Caco-2 (cell line): ENCODE results near the gene C8A. TPM values are rescaled to one million over a fixed set of nuclear protein-coding genes. Genes with fewer than 3 reads are reported as not detected.

Experiments used
- BruUV-seq: library from RNA; stranded (reverse); fragments of 400-500 nt; replicated peaks from 2 replicates; lab custom pipeline; 2021; lab: Mats Ljungman, UMichigan
- CTCF ChIA-PET: fragments of 300-600 bp; sonication (Branson Sonifier 250); formaldehyde crosslinking; loops from one replicate; lab custom pipeline; 2022; ENCODE audit warnings: antibody characterized with exemption; lab: Charles Lee
- POLR2A ChIA-PET: fragments of 300-600 bp; sonication (Branson Sonifier 250); formaldehyde crosslinking; loops from one replicate; lab custom pipeline; 2022; ENCODE audit warnings: antibody characterized with exemption; lab: Charles Lee
- DNase-seq, 2 experiments: peaks; one replicate each; pipeline versions ENCODE4 v3.0.0 to v3.0.0-alpha.2; 2020 to 2022
- H3K27me3 ChIP-seq: replicated peaks from 2 replicates; pipeline ENCODE4 v1.6.0; 2011; ENCODE audit warnings: low read length; ENCODE audit not compliant: control insufficient read depth, insufficient read depth
- H3K36me3 ChIP-seq: 2 replicates; pipeline ENCODE4 v1.5.1; 2011; ENCODE audit warnings: low read length; ENCODE audit not compliant: control insufficient read depth, insufficient read depth
- H3K4me1 ChIP-seq: fragments of 250-450 bp; sonication (Bioruptor Pico); 2 replicates; pipeline ENCODE4 v1.5.1; 2020; ENCODE audit warnings: mild to moderate bottlenecking
- H3K4me3 ChIP-seq: 2 replicates; pipeline ENCODE4 v1.5.1; 2011; ENCODE audit warnings: low read depth, mild to moderate bottlenecking, control low read depth, low read length
- H3K9me3 ChIP-seq: fragments of 250-450 bp; sonication (Bioruptor Pico); 2 replicates; pipeline ENCODE4 v1.5.1; 2020; ENCODE audit warnings: mild to moderate bottlenecking, moderate library complexity
- H3K27ac Mint-ChIP-seq: one replicate; pipeline ENCODE4 v1.8.0; 2022; ENCODE audit warnings: mixed read lengths; ENCODE audit not compliant: unreplicated experiment
- H3K27me3 Mint-ChIP-seq: one replicate; pipeline ENCODE4 v1.8.0; 2022; ENCODE audit warnings: mixed read lengths; ENCODE audit not compliant: insufficient read depth, unreplicated experiment
- H3K36me3 Mint-ChIP-seq: one replicate; pipeline ENCODE4 v1.8.0; 2022; ENCODE audit warnings: mild to moderate bottlenecking, mixed read lengths; ENCODE audit not compliant: insufficient read depth, unreplicated experiment
- H3K4me1 Mint-ChIP-seq: one replicate; pipeline ENCODE4 v1.8.0; 2022; ENCODE audit warnings: low read depth, mixed read lengths; ENCODE audit not compliant: unreplicated experiment
- H3K4me3 Mint-ChIP-seq: one replicate; pipeline ENCODE4 v1.8.0; 2022; ENCODE audit warnings: mild to moderate bottlenecking, moderate library complexity, mixed read lengths; ENCODE audit not compliant: unreplicated experiment
- H3K9me3 Mint-ChIP-seq: one replicate; pipeline ENCODE4 v1.8.0; 2022; ENCODE audit warnings: mixed read lengths; ENCODE audit not compliant: unreplicated experiment
- intact Hi-C: fragments of 100-400 bp; cut with micrococcal nuclease; formaldehyde crosslinking; loops from one replicate; pipeline ENCODE4 v1.10.0; 2022; ENCODE audit not compliant: unreplicated experiment
- total RNA-seq: library from RNA; stranded (reverse); gene quantifications from 2 replicates; pipeline ENCODE4 v1.2.3, GENCODE V29; 2022
- TF ChIP-seq, protein P1 (sequence below), 2 experiments: fragments of 200-600 bp in 1 of 2; IDR thresholded peaks; 1 replicate in 1 of 2; 2 replicates in 1 of 2; pipeline versions ENCODE4 v1.5.1 to v1.8.0; 2011 to 2022; ENCODE audit warnings: antibody characterized with exemption in 1 of 2, control low read depth in 1 of 2, inconsistent platforms in 1 of 2, low read depth in 1 of 2, low read length in 1 of 2, mild to moderate bottlenecking in 1 of 2, moderate library complexity in 1 of 2; ENCODE audit not compliant: insufficient read depth in 1 of 2, severe bottlenecking in 1 of 2, unreplicated experiment in 1 of 2

Gene C8A
- total RNA-seq, 1 experiment from 2014 or later, result not detected

GRCh38 chr1:56816909-56817308 is 37.7 kb upstream of the C8A start:
- no TSS peak for BruUV-seq
- TF ChIP-seq, protein P1, sequence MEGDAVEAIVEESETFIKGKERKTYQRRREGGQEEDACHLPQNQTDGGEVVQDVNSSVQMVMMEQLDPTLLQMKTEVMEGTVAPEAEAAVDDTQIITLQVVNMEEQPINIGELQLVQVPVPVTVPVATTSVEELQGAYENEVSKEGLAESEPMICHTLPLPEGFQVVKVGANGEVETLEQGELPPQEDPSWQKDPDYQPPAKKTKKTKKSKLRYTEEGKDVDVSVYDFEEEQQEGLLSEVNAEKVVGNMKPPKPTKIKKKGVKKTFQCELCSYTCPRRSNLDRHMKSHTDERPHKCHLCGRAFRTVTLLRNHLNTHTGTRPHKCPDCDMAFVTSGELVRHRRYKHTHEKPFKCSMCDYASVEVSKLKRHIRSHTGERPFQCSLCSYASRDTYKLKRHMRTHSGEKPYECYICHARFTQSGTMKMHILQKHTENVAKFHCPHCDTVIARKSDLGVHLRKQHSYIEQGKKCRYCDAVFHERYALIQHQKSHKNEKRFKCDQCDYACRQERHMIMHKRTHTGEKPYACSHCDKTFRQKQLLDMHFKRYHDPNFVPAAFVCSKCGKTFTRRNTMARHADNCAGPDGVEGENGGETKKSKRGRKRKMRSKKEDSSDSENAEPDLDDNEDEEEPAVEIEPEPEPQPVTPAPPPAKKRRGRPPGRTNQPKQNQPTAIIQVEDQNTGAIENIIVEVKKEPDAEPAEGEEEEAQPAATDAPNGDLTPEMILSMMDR (IDR thresholded peaks at IDR 0.05; ENCODE audit: insufficient read depth in 1 of 2, low read depth in 1 of 2, low read length in 1 of 2, severe bottlenecking in 1 of 2, unreplicated experiment in 1 of 2), result no peak
- no peaks in the 10 kb centered on the region for H3K9me3 ChIP-seq
- no peaks in the 10 kb centered on the region for H3K36me3 ChIP-seq
- no peaks in the 10 kb centered on the region for H3K27me3 ChIP-seq
- no peak overlapping the region for H3K4me3 ChIP-seq
- intact Hi-C loops, result no loop called here
- POLR2A ChIA-PET, result no interaction called here
- Mint-ChIP-seq H3K27ac (peak overlapping the region; percentile 80), H3K27me3 (no peaks in the 10 kb centered on the region), H3K9me3 (peaks cover 18% of the 10 kb centered on the region), H3K4me3 (peak overlapping the region; percentile 37), H3K36me3 (peaks cover 5% of the 10 kb centered on the region), H3K4me1 (peaks cover 32% of the 10 kb centered on the region)
- peak; percentile 19 to 42 for DNase-seq
- peaks cover 54% of the 10 kb centered on the region for H3K4me1 ChIP-seq
- CTCF ChIA-PET, result no interaction called here

DNA sequence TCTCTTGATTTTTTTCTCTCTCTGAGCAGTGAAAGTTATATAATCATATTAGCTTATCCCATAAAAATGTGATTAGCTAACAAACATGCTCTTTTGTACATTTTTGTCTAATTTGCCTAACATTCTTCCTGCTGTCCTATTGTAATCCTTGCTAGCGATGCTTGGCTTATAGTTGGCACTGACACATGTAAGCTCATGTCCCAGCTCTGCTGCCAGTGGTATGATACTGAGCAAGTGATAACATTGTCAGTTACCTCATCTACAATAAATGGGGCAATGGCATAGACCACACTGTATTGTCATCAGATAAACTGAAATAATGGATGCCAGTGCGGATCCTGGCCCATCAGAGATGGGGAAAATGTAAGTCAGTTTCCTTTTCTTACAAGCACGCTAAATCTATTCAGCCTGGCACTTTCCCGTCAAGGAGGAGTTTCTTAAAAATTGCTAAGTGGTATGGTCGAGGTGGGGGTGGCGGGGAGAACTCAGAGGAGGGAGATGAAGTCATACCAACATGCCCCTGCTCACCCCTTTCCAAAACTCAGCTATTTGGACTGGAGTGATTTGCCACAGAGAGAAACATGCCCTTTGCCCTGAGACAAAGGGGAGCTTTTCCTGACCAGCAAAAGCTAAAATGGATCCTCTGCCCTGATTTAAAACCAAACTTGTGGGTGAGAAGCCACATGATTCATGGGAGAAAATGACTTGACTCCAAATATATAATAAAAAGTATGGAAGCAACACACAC is 36.7 kb upstream of the C8A start:
- no peaks in the 10 kb centered on the region for H3K36me3 ChIP-seq
- H3K9me3 ChIP-seq, result no peaks in the 10 kb centered on the region
- CTCF ChIA-PET, result no interaction called here
- DNase-seq, result no peak
- POLR2A ChIA-PET, result interaction anchor here (0.7 kb wide), 1 partner anchor 249 kb away, joined by 3 read pairs; no protein-coding TSS in a partner anchor
- Mint-ChIP-seq H3K9me3 (peaks cover 18% of the 10 kb centered on the region), H3K4me3 (peak overlapping the region; percentile 65), H3K27me3 (no peaks in the 10 kb centered on the region), H3K36me3 (peaks cover 5% of the 10 kb centered on the region), H3K4me1 (peaks cover 30% of the 10 kb centered on the region), H3K27ac (peak overlapping the region; percentile 63)
- no peak overlapping the region; the same call in 1 of the 2 replicates for H3K4me3 ChIP-seq
- TF ChIP-seq, protein P1 (IDR thresholded peaks at IDR 0.05; ENCODE audit: insufficient read depth in 1 of 2, low read depth in 1 of 2, low read length in 1 of 2, severe bottlenecking in 1 of 2, unreplicated experiment in 1 of 2), result no peak
- H3K4me1 ChIP-seq, result peaks cover 44% of the 10 kb centered on the region
- H3K27me3 ChIP-seq, result no peaks in the 10 kb centered on the region
- TSS peak; percentile 54 for BruUV-seq
- intact Hi-C loops, result loop anchor here (2.0 kb wide), 1 partner anchor 15 kb away; no protein-coding TSS in a partner anchor

DNA sequence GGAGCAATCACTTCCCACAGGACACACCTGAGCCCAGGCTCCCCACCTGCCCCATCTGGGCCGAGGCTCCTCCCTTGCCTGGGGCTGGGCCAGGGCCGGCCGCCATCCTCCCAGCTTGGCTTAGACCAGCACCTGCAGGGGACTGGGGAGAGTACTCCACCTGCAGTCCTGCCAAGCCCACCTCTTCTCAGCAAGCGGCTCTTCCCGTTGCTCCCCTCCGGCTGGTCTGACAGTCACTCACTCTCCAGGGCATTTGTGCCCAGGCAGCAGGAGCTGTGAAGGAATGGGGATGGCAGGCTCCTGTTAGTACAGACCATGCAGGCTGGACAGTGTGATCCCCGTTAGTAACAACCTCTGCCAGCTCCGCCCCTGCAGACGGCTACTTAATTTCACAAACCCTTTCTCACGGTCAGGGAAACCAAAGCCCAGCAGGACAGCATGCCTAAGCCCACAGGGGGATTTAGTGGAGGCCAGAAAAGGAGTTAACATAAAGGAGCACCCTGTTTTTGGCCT is 35.2 kb upstream of the C8A start, which contains the start of gene FYB2:
Gene FYB2, minus strand, starts transcription at position 18 of the 513 bp plus-strand sequence. CDS start 114 bp downstream, outside the sequence.
- H3K36me3 Mint-ChIP-seq, result no peaks in the 10 kb centered on the region
- no peaks in the 10 kb centered on the region for H3K27me3 ChIP-seq
- H3K9me3 Mint-ChIP-seq, result peaks cover 18% of the 10 kb centered on the region
- peak within 1 kb of the TSS; percentile 23 for H3K4me3 ChIP-seq
- H3K27ac Mint-ChIP-seq, result peak within 1 kb of the TSS; percentile 63
- H3K36me3 ChIP-seq, result no peaks in the 10 kb centered on the region
- H3K4me1 Mint-ChIP-seq, result peaks cover 26% of the 10 kb centered on the region
- H3K27me3 Mint-ChIP-seq, result no peaks in the 10 kb centered on the region
- BruUV-seq, result no TSS peak
- intact Hi-C loops, result loop anchor here (2.0 kb wide), 1 partner anchor 17 kb away; no protein-coding TSS in a partner anchor
- ChIA-PET CTCF (interaction anchor here (1.0 kb wide), 1 partner anchor 16 kb away, joined by 3 read pairs; no protein-coding TSS in a partner anchor), POLR2A (no interaction called here)
- peak; percentile 33 to 49 for DNase-seq
- peaks cover 41% of the 10 kb centered on the region for H3K4me1 ChIP-seq
- TF ChIP-seq, protein P1 (IDR thresholded peaks at IDR 0.05; ENCODE audit: insufficient read depth in 1 of 2, low read depth in 1 of 2, low read length in 1 of 2, severe bottlenecking in 1 of 2, unreplicated experiment in 1 of 2), result no peak
- no peaks in the 10 kb centered on the region for H3K9me3 ChIP-seq
- H3K4me3 Mint-ChIP-seq, result peak within 1 kb of the TSS; percentile 65
